Transverse colon (tissue), 4 donors: ENCODE measurements around the gene C19orf67. TPM values are rescaled to one million over a fixed set of nuclear protein-coding genes. Genes with fewer than 3 reads are reported as not detected.
A peak's percentile ranks its signal among the peaks of the same experiment; 100 is the strongest.

Experiments used
- DNase-seq: peaks from one replicate; pipeline ENCODE4 v3.0.0-alpha.2; 2019
- H3K27ac ChIP-seq, 4 donors: fragments of 200-600 bp; sonication (generic); 2 replicates each; pipeline ENCODE4 v1.5.1; 2016 to 2018; ENCODE audit warnings: inconsistent platforms in 4 of 4
- H3K27me3 ChIP-seq: fragments of 200-600 bp; sonication (generic); 2 replicates; pipeline ENCODE4 v1.5.1; 2017; ENCODE audit warnings: inconsistent platforms
- H3K36me3 ChIP-seq, 4 donors: fragments of 200-600 bp; sonication (generic); 2 replicates each; pipeline ENCODE4 v1.5.1; 2017 to 2019; ENCODE audit warnings: inconsistent platforms in 4 of 4
- H3K4me1 ChIP-seq, 4 donors: fragments of 200-600 bp; sonication (generic); 2 replicates each; pipeline ENCODE4 v1.5.1; 2017 to 2020; ENCODE audit warnings: inconsistent platforms in 4 of 4
- H3K4me3 ChIP-seq, 4 donors: fragments of 200-600 bp; sonication (generic); 1 replicate in 1 of 4; 2 replicates in 3 of 4; pipeline versions ENCODE4 v1.5.1 to v1.6.1; 2017 to 2019; ENCODE audit warnings: inconsistent platforms in 4 of 4
- H3K9me3 ChIP-seq, 2 donors: fragments of 200-600 bp; sonication (generic); 2 replicates each; pipeline ENCODE4 v1.5.1; 2017 to 2019; ENCODE audit warnings: inconsistent platforms in 2 of 2
- EP300 ChIP-seq: sonication (generic); formaldehyde crosslinking; IDR thresholded peaks from one replicate; pipeline ENCODE4 v1.6.1; 2017; ENCODE audit warnings: antibody characterized with exemption, low read depth
- POLR2A ChIP-seq: fragments of 450-650 bp; IDR thresholded peaks from one replicate; pipeline ENCODE4 v1.6.1; 2016; ENCODE audit warnings: antibody characterized with exemption, mild to moderate bottlenecking, moderate library complexity
- POLR2AphosphoS5 ChIP-seq, 3 donors: sonication (generic); formaldehyde crosslinking; IDR thresholded peaks; one replicate each; pipeline ENCODE4 v1.6.1; 2016; ENCODE audit warnings: antibody characterized with exemption in 3 of 3
- WGBS, 2 donors: methylation state at CpG; one replicate each; pipeline ENCODE4 v1.1.5; 2018; ENCODE audit warnings: low coverage in 1 of 2; 5-methylcytosine and 5-hydroxymethylcytosine counted together
- in situ Hi-C, 4 donors: fragments of 200-750 bp; cut with MboI; loops; one replicate each; pipeline versions ENCODE4 v1.15.0 to v1.15.1; 2017; ENCODE audit warnings: low sequenced_read_pairs in 3 of 4, low pct_ligation_motif_present in 1 of 4, low pct_unique_long_range_greater_than_20kb in 1 of 4
- intact Hi-C: fragments of 100-400 bp; cut with DNase I; formaldehyde crosslinking; loops from one replicate; pipeline ENCODE4 v1.15.1; 2023; ENCODE audit warnings: low total_unique reads
- total RNA-seq, 4 donors: library from RNA; depleted of rRNA; stranded (reverse); fragments of >200 nt; gene quantifications; one replicate each; pipeline ENCODE4 v1.1.0, GENCODE V29; 2016
- TF ChIP-seq, protein P1 (sequence below), 5 experiments: fragments of 200-600 bp in 3 of 5; fragments of 450-650 bp in 2 of 5; sonication (generic) in 3 of 5; IDR thresholded peaks; 1 replicate in 2 of 5; 2 replicates in 3 of 5; pipeline ENCODE4 v1.5.1; 2016 to 2017; ENCODE audit warnings: antibody characterized with exemption in 5 of 5, inconsistent platforms in 3 of 5, mild to moderate bottlenecking in 2 of 5, moderate library complexity in 1 of 5

The C19orf67 gene
- total RNA-seq, 4 donors from 2014 or later, result 0.64 to 1.1 TPM; not detected in 2

DNA sequence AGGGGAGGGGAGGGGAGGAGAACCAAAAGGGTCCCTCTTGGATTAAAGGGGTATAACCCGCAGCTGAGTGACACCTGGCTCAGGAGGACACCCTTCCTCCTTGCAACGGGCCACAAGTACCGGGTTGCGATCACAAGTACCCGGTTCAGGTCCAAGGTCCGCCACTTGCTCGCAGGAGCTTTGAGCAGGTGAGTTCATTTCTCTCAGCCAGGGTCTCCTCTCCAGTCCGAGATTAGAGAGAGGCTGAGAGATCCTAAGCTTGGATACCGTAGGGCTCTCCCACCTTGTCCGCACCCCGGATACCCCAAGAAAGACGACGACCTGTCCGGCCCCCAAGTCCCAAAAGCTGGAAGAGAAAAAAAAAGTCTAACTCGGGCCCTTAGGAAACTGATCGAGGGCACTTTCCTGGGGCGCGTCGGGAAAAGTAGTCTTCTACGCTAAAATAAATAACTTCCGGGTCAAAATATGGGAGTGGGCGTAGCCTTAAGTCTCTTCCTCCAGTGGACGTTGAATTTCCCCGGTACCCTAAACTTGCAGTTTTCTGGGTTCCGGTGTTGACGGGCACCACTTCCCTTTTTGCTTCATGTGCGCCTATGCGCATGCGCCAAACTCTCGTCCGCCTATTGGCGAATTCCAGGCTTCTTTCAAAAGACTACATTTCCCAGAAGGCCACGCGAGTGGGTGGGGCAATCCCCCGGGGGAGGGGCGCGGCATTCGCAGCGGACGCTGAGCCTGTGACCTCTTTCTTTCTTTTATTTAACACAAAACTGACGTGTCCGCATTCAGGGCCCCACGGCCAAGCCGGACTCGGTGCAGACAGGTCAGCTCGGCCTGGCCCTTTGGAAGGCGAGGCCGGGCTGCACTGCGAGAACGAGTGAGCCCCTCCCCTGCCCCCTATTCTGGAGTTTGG is 4.4 kb downstream of the C19orf67 start:
- Histone ChIP-seq H3K9me3 (no peaks in the 10 kb centered on the region), H3K27me3 (no peaks in the 10 kb centered on the region), H3K4me1 (peaks cover 10 to 43% (median 21%) of the 10 kb centered on the region in 4 donors), H3K27ac (peak overlapping the region; percentile 88 to 95 (median 94)), H3K4me3 (peak overlapping the region; percentile 58 to 77 (median 69)), H3K36me3 (no peaks in the 10 kb centered on the region)
- intact Hi-C loops, result no loop called here
- 0% methylated on average over 10 to 50 of the region's 50 CpGs for WGBS, 2 donors
- in situ Hi-C loops, result no loop called here
- peak; percentile 99 for DNase-seq
- TF ChIP-seq EP300 (no peak), POLR2A (peak; percentile 75), POLR2AphosphoS5 (IDR thresholded peaks at IDR 0.05) (peak; percentile 79 to 89 (median 88))
- TF ChIP-seq, protein P1, sequence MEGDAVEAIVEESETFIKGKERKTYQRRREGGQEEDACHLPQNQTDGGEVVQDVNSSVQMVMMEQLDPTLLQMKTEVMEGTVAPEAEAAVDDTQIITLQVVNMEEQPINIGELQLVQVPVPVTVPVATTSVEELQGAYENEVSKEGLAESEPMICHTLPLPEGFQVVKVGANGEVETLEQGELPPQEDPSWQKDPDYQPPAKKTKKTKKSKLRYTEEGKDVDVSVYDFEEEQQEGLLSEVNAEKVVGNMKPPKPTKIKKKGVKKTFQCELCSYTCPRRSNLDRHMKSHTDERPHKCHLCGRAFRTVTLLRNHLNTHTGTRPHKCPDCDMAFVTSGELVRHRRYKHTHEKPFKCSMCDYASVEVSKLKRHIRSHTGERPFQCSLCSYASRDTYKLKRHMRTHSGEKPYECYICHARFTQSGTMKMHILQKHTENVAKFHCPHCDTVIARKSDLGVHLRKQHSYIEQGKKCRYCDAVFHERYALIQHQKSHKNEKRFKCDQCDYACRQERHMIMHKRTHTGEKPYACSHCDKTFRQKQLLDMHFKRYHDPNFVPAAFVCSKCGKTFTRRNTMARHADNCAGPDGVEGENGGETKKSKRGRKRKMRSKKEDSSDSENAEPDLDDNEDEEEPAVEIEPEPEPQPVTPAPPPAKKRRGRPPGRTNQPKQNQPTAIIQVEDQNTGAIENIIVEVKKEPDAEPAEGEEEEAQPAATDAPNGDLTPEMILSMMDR (IDR thresholded peaks at IDR 0.05), result no peak

DNA sequence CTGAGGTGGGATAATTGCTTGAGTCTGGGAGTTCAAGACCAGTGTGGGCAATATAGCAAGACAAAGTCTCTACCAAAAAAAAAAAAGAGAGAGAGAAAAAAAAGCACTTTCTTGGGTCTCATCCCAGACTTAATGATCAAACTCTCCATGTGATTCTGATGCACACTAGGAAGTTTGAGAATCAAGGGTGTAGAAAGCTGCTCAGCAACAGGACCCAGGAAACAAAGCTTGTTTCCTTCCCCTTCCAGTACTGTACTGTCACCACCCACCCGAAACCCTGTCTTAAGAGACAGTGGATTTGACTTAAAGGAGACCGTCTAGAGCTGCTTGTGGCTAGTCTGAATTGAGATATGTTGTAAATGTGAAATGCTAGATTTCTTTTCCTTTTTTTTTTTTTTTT is 7.2 kb downstream of the C19orf67 start:
- peak overlapping the region in 1 of 4 donors; percentile 17 for H3K27ac ChIP-seq
- intact Hi-C loops, result no loop called here
- peaks cover 16 to 59% (median 35%) of the 10 kb centered on the region in 4 donors for H3K4me1 ChIP-seq
- no peak overlapping the region for H3K4me3 ChIP-seq
- in situ Hi-C loops, result loop anchor here in 2 of 4 donors (10.0 kb wide), 1 partner anchor 204 kb away; the partner anchor contains the start of gene NANOS3 (in 2 of the 2)
- no peaks in the 10 kb centered on the region for H3K27me3 ChIP-seq
- TF ChIP-seq POLR2AphosphoS5 (IDR thresholded peaks at IDR 0.05) (no peak), POLR2A (no peak), EP300 (no peak)
- TF ChIP-seq, protein P1 (IDR thresholded peaks at IDR 0.05), result no peak
- no peaks in the 10 kb centered on the region for H3K36me3 ChIP-seq
- WGBS, 2 donors, result 50 to 59% methylated on average over 2 of the region's 2 CpGs
- H3K9me3 ChIP-seq, result no peaks in the 10 kb centered on the region
- no peak for DNase-seq

DNA sequence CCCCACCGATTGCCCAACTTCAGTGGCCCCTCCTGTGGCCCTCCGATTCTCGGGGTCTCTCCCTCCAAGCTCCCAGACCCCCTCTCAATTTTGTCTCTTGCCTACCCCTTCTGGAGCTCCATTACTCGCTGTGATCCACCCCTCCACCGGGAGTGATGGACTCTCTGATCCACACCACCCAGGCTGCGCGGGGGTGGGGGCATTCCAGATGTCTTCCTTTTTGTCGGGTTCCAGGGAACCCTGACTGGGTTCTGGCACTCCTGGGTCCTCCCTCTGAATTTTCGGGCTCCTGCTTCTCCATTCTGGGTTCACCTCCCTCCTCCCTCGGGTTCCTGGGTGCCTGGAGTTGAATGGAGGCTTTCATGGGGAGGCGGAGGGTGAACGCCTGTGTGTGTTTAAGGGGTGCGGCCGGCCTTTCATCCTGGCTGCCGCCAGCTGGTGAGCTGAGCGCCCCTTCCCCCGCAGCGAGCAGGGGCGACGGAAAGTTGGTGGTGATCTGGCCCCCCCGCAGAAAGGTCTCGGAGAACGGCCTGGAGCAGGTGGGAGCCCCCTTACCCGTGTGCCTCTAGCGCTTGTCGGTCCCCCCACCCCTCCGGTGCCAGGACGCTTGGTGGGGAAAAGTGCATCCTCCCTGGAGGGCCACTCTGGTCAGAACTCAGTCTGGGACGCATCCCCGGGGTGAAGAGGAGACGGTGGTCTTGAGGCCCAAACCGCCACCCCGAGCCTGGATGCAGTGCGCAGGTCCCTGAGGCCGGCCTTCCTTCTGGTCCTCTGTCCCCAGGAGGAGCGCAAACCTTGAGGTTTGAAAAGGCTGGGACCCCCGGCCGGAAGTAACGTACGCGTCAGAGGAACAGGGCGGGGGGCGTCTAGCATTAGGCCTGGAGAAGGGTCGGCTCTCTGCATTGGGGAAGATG is 11.4 kb downstream of the C19orf67 start:
- in situ Hi-C loops, result loop anchor here in 3 of 4 donors (10.0 to 25.0 kb wide), 3 partner anchors 187 to 487 kb away; partner anchors contain the start of gene NANOS3 (in 3 of the 3)
- peak; percentile 78 for DNase-seq
- intact Hi-C loops, result loop anchor here (2.0 to 5.0 kb wide), 2 partner anchors 63 to 193 kb away; partner anchors contain the start of gene ASF1B
- WGBS, 2 donors, result 0 to 2% methylated on average over 2 to 37 of the region's 44 CpGs
- Histone ChIP-seq H3K36me3 (no peaks in the 10 kb centered on the region), H3K4me3 (peak overlapping the region; percentile 44 to 84 (median 70)), H3K27ac (peak overlapping the region; percentile 95 to 98 (median 97)), H3K9me3 (no peaks in the 10 kb centered on the region), H3K27me3 (no peaks in the 10 kb centered on the region), H3K4me1 (peaks cover 11 to 53% (median 31%) of the 10 kb centered on the region in 4 donors)
- no peak for TF ChIP-seq EP300
- TF ChIP-seq POLR2AphosphoS5 (IDR thresholded peaks at IDR 0.05), result peak in 2 of 3 donors; percentile 41 to 48
- TF ChIP-seq POLR2A, result peak; percentile 44
- TF ChIP-seq, protein P1 (IDR thresholded peaks at IDR 0.05), result no peak
